Mesenchymal stem cell (in vitro differentiated cells and primary cell): ENCODE results near the gene LRP6.

Experiments used
- DNase-seq: peaks from one replicate; pipeline ENCODE4 v3.0.0-alpha.2; 2013
- H2AFZ ChIP-seq: one replicate; pipeline ENCODE4 v1.6.1; 2013; ENCODE audit warnings: low read depth, mild to moderate bottlenecking, control low read depth, inconsistent platforms, low read length, moderate library complexity
- H2AK5ac ChIP-seq: 2 replicates; pipeline ENCODE4 v1.6.1; 2013; ENCODE audit warnings: low read length, moderate library complexity, mild to moderate bottlenecking, inconsistent platforms; ENCODE audit not compliant: severe bottlenecking
- H2BK120ac ChIP-seq: one replicate; pipeline ENCODE4 v1.6.1; 2013; ENCODE audit warnings: low read depth, mild to moderate bottlenecking, inconsistent platforms, low read length, moderate library complexity
- H2BK12ac ChIP-seq, 2 experiments: one replicate each; pipeline ENCODE4 v1.6.1; 2013; ENCODE audit warnings: inconsistent platforms in 2 of 2, low read length in 2 of 2, mild to moderate bottlenecking in 2 of 2, moderate library complexity in 2 of 2, control low read depth in 1 of 2
- H2BK15ac ChIP-seq: one replicate; pipeline ENCODE4 v1.6.1; 2013; ENCODE audit warnings: mild to moderate bottlenecking, low read depth, inconsistent platforms; ENCODE audit not compliant: poor library complexity, severe bottlenecking
- H2BK5ac ChIP-seq: 2 replicates; pipeline ENCODE4 v1.6.1; 2013; ENCODE audit warnings: low read depth, mild to moderate bottlenecking, low read length, control low read depth, inconsistent platforms; ENCODE audit not compliant: poor library complexity, severe bottlenecking
- H3K14ac ChIP-seq, 2 experiments: one replicate each; pipeline ENCODE4 v1.6.1; 2013; ENCODE audit warnings: inconsistent platforms in 2 of 2, low read length in 2 of 2, control low read depth in 1 of 2, mild to moderate bottlenecking in 1 of 2, moderate library complexity in 1 of 2
- H3K18ac ChIP-seq, 2 experiments: one replicate each; pipeline ENCODE4 v1.6.1; 2013; ENCODE audit warnings: inconsistent platforms in 2 of 2, low read length in 2 of 2, control low read depth in 1 of 2, low read depth in 1 of 2, mild to moderate bottlenecking in 1 of 2
- H3K23ac ChIP-seq, 2 experiments: one replicate each; pipeline ENCODE4 v1.6.1; 2013; ENCODE audit warnings: inconsistent platforms in 2 of 2, low read length in 2 of 2, mild to moderate bottlenecking in 2 of 2, moderate library complexity in 2 of 2, control low read depth in 1 of 2
- H3K27ac ChIP-seq: 2 replicates; pipeline ENCODE4 v1.5.1; 2013; ENCODE audit warnings: mild to moderate bottlenecking, moderate library complexity, low read length, control low read depth, inconsistent platforms; ENCODE audit not compliant: poor library complexity, severe bottlenecking
- H3K27me3 ChIP-seq, 2 experiments: 2 replicates each; pipeline versions ENCODE4 v1.6.1 to v1.7.0; 2013; ENCODE audit warnings: low read length in 2 of 2, mild to moderate bottlenecking in 2 of 2, moderate library complexity in 2 of 2, control low read depth in 1 of 2, inconsistent platforms in 1 of 2; ENCODE audit not compliant: control insufficient read depth in 1 of 2, insufficient read depth in 1 of 2
- H3K36me3 ChIP-seq, 2 experiments: 2 replicates each; pipeline versions ENCODE4 v1.6.1 to v1.7.0; 2013; ENCODE audit warnings: low read length in 2 of 2, control low read depth in 1 of 2, inconsistent platforms in 1 of 2, low read depth in 1 of 2, mild to moderate bottlenecking in 1 of 2; ENCODE audit not compliant: insufficient read depth in 2 of 2, control insufficient read depth in 1 of 2
- H3K4ac ChIP-seq, 2 experiments: one replicate each; pipeline ENCODE4 v1.6.1; 2013; ENCODE audit warnings: inconsistent platforms in 2 of 2, low read length in 2 of 2, mild to moderate bottlenecking in 2 of 2, moderate library complexity in 2 of 2, control low read depth in 1 of 2, low read depth in 1 of 2
- H3K4me1 ChIP-seq: 2 replicates; pipeline ENCODE4 v1.6.1; 2013; ENCODE audit warnings: low read depth, low read length, control low read depth; ENCODE audit not compliant: control insufficient read depth, insufficient read depth
- H3K4me2 ChIP-seq: 2 replicates; pipeline ENCODE4 v1.6.1; 2013; ENCODE audit warnings: low read length, mild to moderate bottlenecking, inconsistent platforms; ENCODE audit not compliant: poor library complexity, severe bottlenecking
- H3K4me3 ChIP-seq, 2 experiments: 2 replicates each; pipeline versions ENCODE4 v1.5.1 to v1.7.0; 2013; ENCODE audit warnings: low read length in 2 of 2, mild to moderate bottlenecking in 2 of 2, control low read depth in 1 of 2, low read depth in 1 of 2; ENCODE audit not compliant: insufficient read depth in 1 of 2
- H3K79me1 ChIP-seq: replicated peaks from 2 replicates; pipeline ENCODE4 v1.6.1; 2013; ENCODE audit warnings: mild to moderate bottlenecking, control low read depth, low read length, inconsistent platforms; ENCODE audit not compliant: poor library complexity, severe bottlenecking
- H3K9ac ChIP-seq: 2 replicates; pipeline ENCODE4 v1.7.0; 2013; ENCODE audit warnings: mild to moderate bottlenecking, low read length, moderate library complexity
- H3K9me3 ChIP-seq: 2 replicates; pipeline ENCODE4 v1.7.0; 2013; ENCODE audit warnings: mild to moderate bottlenecking, low read length; ENCODE audit not compliant: control insufficient read depth
- H4K8ac ChIP-seq: one replicate; pipeline ENCODE4 v1.6.1; 2013; ENCODE audit warnings: inconsistent platforms, mild to moderate bottlenecking, low read length, moderate library complexity
- H4K91ac ChIP-seq: one replicate; pipeline ENCODE4 v1.6.1; 2013; ENCODE audit warnings: mild to moderate bottlenecking, low read length, inconsistent platforms
- WGBS: methylation state at CpG from one replicate; pipeline ENCODE4 v1.1.7; 2013; ENCODE audit warnings: mixed read lengths; 5-methylcytosine and 5-hydroxymethylcytosine counted together

LRP6 gene

DNA sequence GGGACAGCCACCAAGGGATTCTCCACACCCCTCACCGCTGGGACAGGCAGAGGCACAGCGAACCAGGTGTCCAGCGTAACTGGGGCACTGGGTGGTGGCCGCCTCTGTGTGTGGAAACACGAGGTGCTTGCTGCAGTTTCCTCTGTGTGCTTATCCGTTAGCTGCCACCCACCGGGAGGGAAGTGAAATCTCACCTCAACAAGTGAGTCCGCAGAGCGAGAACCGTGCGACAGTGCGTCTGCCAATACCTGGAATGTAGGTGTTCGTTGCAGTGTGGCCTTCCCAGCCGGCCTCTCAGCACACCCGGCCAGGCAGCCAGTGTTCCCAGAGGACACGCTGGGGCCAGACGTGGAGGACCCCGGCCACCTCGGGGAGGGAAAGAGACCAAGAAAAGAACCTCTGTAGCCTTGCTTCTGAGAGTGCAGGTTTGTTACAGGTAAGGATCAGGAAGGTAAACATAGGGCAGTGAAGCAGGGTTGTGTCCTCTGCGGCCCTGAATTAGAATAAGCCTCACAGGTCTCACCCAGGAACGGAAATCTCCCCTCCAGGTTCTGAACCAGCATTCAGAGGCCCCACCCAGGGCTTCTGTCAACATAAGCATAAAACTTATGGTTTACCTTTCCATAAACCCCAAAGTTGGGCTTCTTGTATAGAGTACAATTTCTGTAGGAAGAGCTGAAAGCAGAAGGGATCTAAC is 194.6 kb downstream of the LRP6 start:
- no peak overlapping the region for H3K4ac ChIP-seq
- H3K9me3 ChIP-seq, result no peaks in the 10 kb centered on the region
- WGBS, result 89% methylated on average over 21 of the region's 21 CpGs

GRCh38 chr12:12070674-12071656 is 195.9 kb downstream of the LRP6 start, which contains the start of gene BCL2L14:
Gene BCL2L14 (plus strand): TSS chr12:12070939. CDS start chr12:12079306, 8,367 bp downstream.
- Histone ChIP-seq H4K8ac (no peak within 1 kb of the TSS), H3K27ac (no peak within 1 kb of the TSS), H2BK5ac (no peak within 1 kb of the TSS), H3K4me2 (no peak within 1 kb of the TSS), H3K79me1 (no peaks in the 10 kb centered on the region), H3K9ac (no peak within 1 kb of the TSS), H4K91ac (no peak within 1 kb of the TSS), H2AK5ac (no peak within 1 kb of the TSS), H3K18ac (no peak within 1 kb of the TSS), H3K9me3 (no peaks in the 10 kb centered on the region), H2AFZ (no peak within 1 kb of the TSS), H3K27me3 (peaks cover 18 to 42% of the 10 kb centered on the region in 2 experiments), H2BK15ac (no peak within 1 kb of the TSS), H3K23ac (no peak within 1 kb of the TSS), H3K36me3 (no peaks in the 10 kb centered on the region), H2BK120ac (no peak within 1 kb of the TSS), H2BK12ac (no peak within 1 kb of the TSS), H3K4me3 (no peak within 1 kb of the TSS), H3K4ac (no peak within 1 kb of the TSS), H3K14ac (no peak within 1 kb of the TSS), H3K4me1 (no peaks in the 10 kb centered on the region)
- peak; percentile 19 for DNase-seq
- WGBS, result 71% methylated on average over 11 of the region's 12 CpGs

More for the DNA sequence above, 194.6 kb downstream of the LRP6 start:
- H3K27me3 ChIP-seq, result peaks cover 23 to 53% of the 10 kb centered on the region in 2 experiments
- H2BK5ac ChIP-seq, result no peak overlapping the region
- H3K23ac ChIP-seq, result no peak overlapping the region
- H4K91ac ChIP-seq, result peak overlapping the region; percentile 73
- H2BK15ac ChIP-seq, result no peak overlapping the region
- H3K27ac ChIP-seq, result no peak overlapping the region
- H3K4me2 ChIP-seq, result no peak overlapping the region
- H2AFZ ChIP-seq, result no peak overlapping the region
- no peak overlapping the region for H3K14ac ChIP-seq
- no peaks in the 10 kb centered on the region for H3K79me1 ChIP-seq
- H2BK120ac ChIP-seq, result no peak overlapping the region
- DNase-seq, result no peak
- H2AK5ac ChIP-seq, result no peak overlapping the region
- no peaks in the 10 kb centered on the region for H3K4me1 ChIP-seq
- no peak overlapping the region for H2BK12ac ChIP-seq
- H3K9ac ChIP-seq, result no peak overlapping the region
- H3K36me3 ChIP-seq, result no peaks in the 10 kb centered on the region
- H4K8ac ChIP-seq, result no peak overlapping the region
- H3K4me3 ChIP-seq, result no peak overlapping the region
- no peak overlapping the region for H3K18ac ChIP-seq

- no peaks in the 10 kb centered on the region for H3K9me3 ChIP-seq
- WGBS, result 95% methylated on average over 14 of the region's 14 CpGs
- no peak overlapping the region for H3K4me2 ChIP-seq
Measured at GRCh38 chr12:12069821-12070548, 196.9 kb downstream of the LRP6 start.

More at GRCh38 chr12:12069821-12070548, 196.9 kb downstream of the LRP6 start:
- H3K4ac ChIP-seq, result no peak overlapping the region
- H3K18ac ChIP-seq, result no peak overlapping the region
- no peak overlapping the region for H2BK12ac ChIP-seq
- no peak overlapping the region for H3K27ac ChIP-seq
- H2BK15ac ChIP-seq, result no peak overlapping the region
- no peak overlapping the region for H3K4me3 ChIP-seq
- peaks cover 18 to 42% of the 10 kb centered on the region in 2 experiments for H3K27me3 ChIP-seq
- H4K8ac ChIP-seq, result no peak overlapping the region
- no peak overlapping the region for H2BK120ac ChIP-seq
- no peak for DNase-seq
- H2BK5ac ChIP-seq, result no peak overlapping the region
- no peak overlapping the region for H2AK5ac ChIP-seq
- no peaks in the 10 kb centered on the region for H3K36me3 ChIP-seq
- H4K91ac ChIP-seq, result no peak overlapping the region
- H3K14ac ChIP-seq, result no peak overlapping the region
- no peak overlapping the region for H3K23ac ChIP-seq
- no peak overlapping the region for H2AFZ ChIP-seq
- no peaks in the 10 kb centered on the region for H3K4me1 ChIP-seq
- no peaks in the 10 kb centered on the region for H3K79me1 ChIP-seq
- H3K9ac ChIP-seq, result no peak overlapping the region
